Measurements from ENCODE around the gene RPL6.

- TF ChIP-seq CTCF (IDR thresholded peaks at IDR 0.05; ENCODE audit: low read length): no peak
- TF ChIP-seq EZH2 (IDR thresholded peaks at IDR 0.05; ENCODE audit: borderline replicate concordance, low read length): no peak
Measured at GRCh38 chr12:112421363-112421762, 12.0 kb upstream of the RPL6 start.
